Liver (tissue), 3 donors: ENCODE measurements around the gene FSCN2.

Experiments
- ATF3 ChIP-seq: IDR thresholded peaks from 2 replicates; pipeline ENCODE4 v1.6.1; 2016; ENCODE audit warnings: antibody characterized with exemption
- CTCF ChIP-seq: fragments of 150-350 bp; IDR thresholded peaks from 2 replicates; pipeline ENCODE4 v1.5.1; 2017; ENCODE audit warnings: improper control_type of control experiment, low read depth, low read length; ENCODE audit not compliant: missing input control
- EGR1 ChIP-seq, 2 donors: IDR thresholded peaks; 2 replicates each; pipeline ENCODE4 v1.6.1; 2016 to 2018; ENCODE audit warnings: antibody characterized with exemption in 2 of 2, low read depth in 2 of 2
- GABPA ChIP-seq, 2 donors: IDR thresholded peaks in 1 of 2; conservative IDR thresholded peaks in 1 of 2; 2 replicates each; pipeline ENCODE4 v1.6.1; 2016; ENCODE audit warnings: antibody characterized with exemption in 2 of 2, mild to moderate bottlenecking in 1 of 2, moderate library complexity in 1 of 2
- HNF4A ChIP-seq, 2 donors: conservative IDR thresholded peaks; 2 replicates each; pipeline ENCODE4 v1.6.1; 2016; ENCODE audit warnings: antibody characterized with exemption in 2 of 2, mild to moderate bottlenecking in 2 of 2
- JUND ChIP-seq, 2 donors: IDR thresholded peaks; 2 replicates each; pipeline ENCODE4 v1.6.1; 2016; ENCODE audit warnings: antibody characterized with exemption in 2 of 2
- RAD21 ChIP-seq, 2 donors: IDR thresholded peaks; 2 replicates each; pipeline ENCODE4 v1.6.1; 2016; ENCODE audit warnings: antibody characterized with exemption in 2 of 2, mild to moderate bottlenecking in 2 of 2
- REST ChIP-seq: IDR thresholded peaks from 2 replicates; pipeline ENCODE4 v1.6.1; 2016; ENCODE audit warnings: antibody characterized with exemption, mild to moderate bottlenecking
- RXRA ChIP-seq, 2 donors: IDR thresholded peaks; 2 replicates each; pipeline ENCODE4 v1.6.1; 2017 to 2018; ENCODE audit warnings: antibody characterized with exemption in 2 of 2, mild to moderate bottlenecking in 1 of 2
- SP1 ChIP-seq: IDR thresholded peaks from 2 replicates; pipeline ENCODE4 v1.6.1; 2018; ENCODE audit warnings: antibody characterized with exemption, mild to moderate bottlenecking
- YY1 ChIP-seq: IDR thresholded peaks from 2 replicates; pipeline ENCODE4 v1.6.1; 2016; ENCODE audit warnings: antibody characterized with exemption, mild to moderate bottlenecking
- TF ChIP-seq, protein P1 (sequence below): IDR thresholded peaks from 2 replicates; pipeline ENCODE4 v1.6.1; 2016; ENCODE audit warnings: antibody characterized with exemption
- donor health status: healthy.
- donor health status: healthy.

DNA sequence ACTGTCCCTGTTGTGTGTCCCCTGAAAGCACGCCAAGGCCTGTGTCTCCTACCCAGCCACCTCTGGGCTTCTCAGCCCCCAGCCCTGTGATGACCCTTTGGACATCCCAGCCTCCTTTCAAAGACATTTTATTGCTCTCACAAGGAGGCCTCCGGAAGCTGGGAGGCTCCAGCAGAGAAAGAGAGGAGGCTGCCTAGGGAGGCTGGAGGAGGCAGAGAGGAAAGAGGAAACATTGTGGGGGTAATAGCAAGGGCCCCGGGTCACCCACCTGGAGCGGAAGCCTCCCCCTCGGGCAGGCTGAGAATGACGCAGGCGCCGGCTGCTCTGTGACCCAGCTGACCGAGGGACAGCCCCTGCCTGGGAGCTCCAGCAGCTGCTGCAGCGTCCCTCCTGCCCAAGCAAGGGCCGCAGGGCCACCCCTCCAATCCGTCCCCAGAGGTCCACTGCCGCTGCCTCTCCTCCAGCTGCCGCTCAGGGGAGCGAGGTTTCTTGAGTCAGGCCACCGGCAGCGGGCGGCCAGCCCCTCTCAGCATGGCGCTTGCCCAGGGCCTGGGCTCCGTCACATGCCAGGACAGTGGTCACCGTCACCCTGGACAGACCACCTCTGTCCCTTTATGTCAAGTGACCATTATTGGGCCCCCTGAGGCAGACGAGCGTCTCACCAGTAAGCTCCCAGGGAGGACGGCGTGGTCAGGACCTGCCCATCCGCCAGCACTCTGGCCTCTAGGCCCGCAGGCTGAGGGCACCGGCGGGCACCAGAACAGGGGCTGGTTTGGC, 44.9 kb upstream of the FSCN2 start:
- no peak for TF ChIP-seq SP1
- TF ChIP-seq CTCF = no peak
- TF ChIP-seq REST = no peak
- no peak for TF ChIP-seq ATF3
- no peak for TF ChIP-seq RXRA (IDR thresholded peaks at IDR 0.05)
- no peak for TF ChIP-seq JUND (IDR thresholded peaks at IDR 0.05)
- no peak for TF ChIP-seq HNF4A (conservative IDR thresholded peaks at IDR 0.05)
- no peak for TF ChIP-seq EGR1 (IDR thresholded peaks at IDR 0.05; ENCODE audit: low read depth in 2 of 2)
- TF ChIP-seq, protein P1, sequence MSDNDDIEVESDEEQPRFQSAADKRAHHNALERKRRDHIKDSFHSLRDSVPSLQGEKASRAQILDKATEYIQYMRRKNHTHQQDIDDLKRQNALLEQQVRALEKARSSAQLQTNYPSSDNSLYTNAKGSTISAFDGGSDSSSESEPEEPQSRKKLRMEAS = no peak
- TF ChIP-seq YY1 = no peak
- no peak for TF ChIP-seq RAD21 (IDR thresholded peaks at IDR 0.05)
- no peak for TF ChIP-seq GABPA (IDR thresholded peaks at IDR 0.05 in 1 of 2, conservative IDR thresholded peaks at IDR 0.05 in 1 of 2)
